AG04449 (cell line): ENCODE measurements around the gene CAMK2G.

Experiments used
- CTCF ChIA-PET: fragments of 350-600 bp; formaldehyde crosslinking; extraction: SDS; loops from one replicate; lab custom pipeline; 2021; ENCODE audit warnings: antibody characterized with exemption; lab: Yijun Ruan, JAX
- POLR2A ChIA-PET: fragments of 400-600, 350-600 bp; formaldehyde crosslinking; extraction: SDS; loops from one replicate; lab custom pipeline; 2020; ENCODE audit warnings: antibody characterized with exemption, inconsistent platforms; lab: Yijun Ruan, JAX
- DNase-seq: peaks from one replicate; pipeline ENCODE4 v3.0.0-alpha.2; 2010; ENCODE audit warnings: low read depth, low spot score
- H3K4me3 ChIP-seq: 2 replicates; pipeline ENCODE4 v1.5.1; 2011; ENCODE audit warnings: low read depth, mild to moderate bottlenecking, control low read depth, low read length
- CTCF ChIP-seq: IDR thresholded peaks from one replicate; pipeline ENCODE4 v1.5.1; 2011; ENCODE audit warnings: mild to moderate bottlenecking, moderate library complexity, low read length, control low read depth, inconsistent platforms; ENCODE audit not compliant: insufficient read depth; ENCODE audit errors: missing control alignments

CAMK2G gene

GRCh38 chr10:73873838-73874215 is 528 bp downstream of the CAMK2G start:
- ChIA-PET POLR2A (interaction anchor here (0.6 to 1.2 kb wide), 2 partner anchors 23 to 178 kb away, joined by 3 to 6 read pairs; no protein-coding TSS in a partner anchor), CTCF (interaction anchor here (1.2 to 17.1 kb wide), 3 partner anchors 10 to 67 kb away, joined by 3 to 518 read pairs (median 16); no protein-coding TSS in a partner anchor)
- TF ChIP-seq CTCF, result no peak
- no peak for DNase-seq
- H3K4me3 ChIP-seq, result peak overlapping the region; percentile 76

GRCh38 chr10:73873142-73873837 is 1.1 kb downstream of the CAMK2G start:
- peak overlapping the region; percentile 76 for H3K4me3 ChIP-seq
- DNase-seq, result no peak
- no peak for TF ChIP-seq CTCF
- CTCF ChIA-PET, result interaction anchor here (1.1 to 17.1 kb wide), 7 partner anchors 10 to 68 kb away, joined by 3 to 518 read pairs (median 5); no protein-coding TSS in a partner anchor
- POLR2A ChIA-PET, result interaction anchor here (0.6 to 1.2 kb wide), 2 partner anchors 23 to 179 kb away, joined by 3 to 6 read pairs; no protein-coding TSS in a partner anchor

GRCh38 chr10:73872190-73872710 is 2.1 kb downstream of the CAMK2G start:
- peak; percentile 52 for TF ChIP-seq CTCF
- H3K4me3 ChIP-seq, result peak overlapping the region; percentile 12; the same call in 1 of the 2 replicates
- DNase-seq, result no peak
- CTCF ChIA-PET, result interaction anchor here (1.0 to 16.8 kb wide), 8 partner anchors 8 to 68 kb away, joined by 3 to 249 read pairs (median 4); no protein-coding TSS in a partner anchor
- POLR2A ChIA-PET, result no interaction called here

GRCh38 chr10:73871295-73872189 is 2.8 kb downstream of the CAMK2G start:
- DNase-seq, result no peak
- POLR2A ChIA-PET, result no interaction called here
- H3K4me3 ChIP-seq, result no peak overlapping the region
- no peak for TF ChIP-seq CTCF
- CTCF ChIA-PET, result interaction anchor here (0.7 to 16.8 kb wide), 9 partner anchors 9 to 69 kb away, joined by 3 to 249 read pairs (median 4); no protein-coding TSS in a partner anchor

- no peak for TF ChIP-seq CTCF
- ChIA-PET POLR2A (no interaction called here), CTCF (interaction anchor here (2.4 to 16.8 kb wide), 2 partner anchors 10 to 20 kb away, joined by 22 to 249 read pairs; no protein-coding TSS in a partner anchor)
- no peak for DNase-seq
- no peak overlapping the region for H3K4me3 ChIP-seq
These were observed 5.6 kb downstream of the CAMK2G start for GRCh38 chr10:73868655-73869195.
